Adrenal gland (tissue), 12 donors: ENCODE results near the gene SCARF1. TPM values are rescaled to one million over a fixed set of nuclear protein-coding genes. Genes with fewer than 3 reads are reported as not detected.
A peak's percentile ranks its signal among the peaks of the same experiment; 100 is the strongest.

ENCODE experiments used
- DNase-seq, 7 donors: peaks; one replicate each; pipeline ENCODE4 v3.0.0-alpha.2; 2019 to 2020
- H3K27ac ChIP-seq, 5 donors: fragments of 200-600 bp; sonication (generic) in 4 of 5; 1 replicate in 3 of 5; 2 replicates in 2 of 5; pipeline versions ENCODE4 v1.5.1 to v1.8.0; 2016 to 2020; ENCODE audit warnings: mild to moderate bottlenecking in 1 of 5
- H3K27me3 ChIP-seq: fragments of 200-600 bp; 2 replicates; pipeline ENCODE4 v1.8.0; 2021
- H3K36me3 ChIP-seq, 2 donors: fragments of 200-600 bp; replicated peaks in 1 of 2; 1 replicate in 1 of 2; 2 replicates in 1 of 2; pipeline versions ENCODE4 v1.5.1 to v1.8.0; 2018 to 2022
- H3K4me1 ChIP-seq, 2 donors: fragments of 200-600 bp; replicated peaks in 1 of 2; 1 replicate in 1 of 2; 2 replicates in 1 of 2; pipeline versions ENCODE4 v1.5.1 to v1.8.0; 2018 to 2021
- H3K4me3 ChIP-seq, 4 donors: fragments of 200-600 bp; sonication (generic) in 3 of 4; one replicate each; pipeline ENCODE4 v1.5.1; 2016 to 2018
- H3K9me3 ChIP-seq, 3 donors: fragments of 200-600 bp; sonication (generic) in 1 of 3; replicated peaks in 1 of 3; 1 replicate in 2 of 3; 2 replicates in 1 of 3; pipeline versions ENCODE4 v1.5.1 to v1.8.0; 2016 to 2021
- POLR2A ChIP-seq, 2 donors: fragments of 450-650 bp; IDR thresholded peaks; one replicate each; pipeline ENCODE4 v1.6.1; 2017; ENCODE audit warnings: antibody characterized with exemption in 2 of 2, mild to moderate bottlenecking in 2 of 2, moderate library complexity in 1 of 2
- WGBS, 4 donors: extraction: QIAGEN DNeasy Blood & Tissue Kit in 2 of 4; methylation state at CpG; one replicate each; pipeline versions ENCODE4 v1.1.5 to v1.1.7; 2013 to 2017; 5-methylcytosine and 5-hydroxymethylcytosine counted together
- intact Hi-C, 2 donors: fragments of 100-400 bp; cut with DNase I; formaldehyde crosslinking; loops; one replicate each; pipeline versions ENCODE4 v1.14.1 to v1.15.0; 2022 to 2023
- polyA plus RNA-seq, 3 donors: library from polyadenylated mRNA; stranded (reverse); fragments of 200-250 nt in 2 of 3; fragments of 350-450 nt in 1 of 3; fragmentation: Illumina TruSeq in 1 of 3; extraction: RNeasy Lipid Tissue Mini Kit (QIAGEN cat#74804) in 1 of 3; gene quantifications; one replicate each; pipeline ENCODE4 v1.2.3, GENCODE V29; 2013 to 2014
- total RNA-seq, 9 donors: library from RNA; depleted of rRNA in 4 of 9; stranded (reverse); fragments of >200 nt in 4 of 9; fragments of 120-200 nt in 1 of 9; fragmentation: NEBNext Ultra II Directional in 1 of 9; extraction: Animal tissue kit (Norgen Biotek cat#: 25700) in 1 of 9; gene quantifications; one replicate each; pipeline versions ENCODE4 v1.1.0 to v1.2.4, GENCODE V29; 2013 to 2023
- TF ChIP-seq, protein P1 (sequence below), 6 experiments: fragments of 450-650 bp in 4 of 6; fragments of 200-600 bp in 2 of 6; sonication (generic) in 1 of 6; IDR thresholded peaks; 1 replicate in 5 of 6; 2 replicates in 1 of 6; pipeline versions ENCODE4 v1.5.1 to v1.8.0; 2016 to 2021; ENCODE audit warnings: antibody characterized with exemption in 6 of 6, mild to moderate bottlenecking in 2 of 6, moderate library complexity in 1 of 6
- donor health status: healthy with polysubstance abuse.
- donor health status: Bipolar disorder and iron deficiency.
- donor health status: DM: yes; HTN: yes; CAD: no.
- donor health status: DM: no; HTN: no; CAD: no.
- donor health status: DM: no; HTN: no; CAD: no.
- donor health status: DM: yes; HTN: yes; CAD: no.

SCARF1 gene
- total and polyA plus RNA-seq, 12 donors = 0.81 to 24.8 (median 16.0) TPM

DNA sequence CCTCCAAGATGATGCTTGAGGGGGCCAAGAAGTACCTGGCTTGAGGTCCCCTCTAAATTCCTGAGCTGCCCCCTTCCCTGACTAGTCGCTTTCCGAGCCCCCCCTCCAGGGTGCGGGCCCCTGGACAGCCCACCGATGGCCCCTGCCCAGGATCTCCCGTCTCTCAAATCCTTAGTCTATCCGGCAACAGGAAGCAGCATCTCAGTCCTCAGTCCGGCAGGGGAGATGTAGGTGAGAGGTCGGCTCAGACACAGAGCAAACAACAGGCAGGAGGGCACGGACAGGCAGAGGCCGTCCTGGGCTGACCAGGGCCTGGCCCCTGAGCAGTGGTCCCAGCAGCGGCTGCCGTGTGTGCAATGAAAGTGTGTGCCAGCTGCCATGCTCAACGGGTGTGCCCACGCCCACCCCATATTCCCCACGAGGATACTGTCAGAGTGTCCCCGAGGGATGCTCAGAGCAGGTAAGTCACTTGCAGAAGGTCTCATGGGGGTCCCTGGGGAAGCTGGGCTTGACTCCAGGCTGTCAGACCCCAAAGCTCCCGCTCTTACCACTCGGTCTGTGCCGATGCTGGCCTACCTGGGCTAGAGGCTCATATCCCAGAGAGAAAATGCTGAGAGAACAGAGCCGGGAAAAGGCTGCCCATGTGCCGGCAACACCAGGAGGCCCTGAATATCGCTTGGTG, 24.1 kb downstream of the SCARF1 start:
- DNase-seq = no peak
- Histone ChIP-seq H3K27ac (peak overlapping the region in 1 of 5 donors; percentile 57), H3K4me1 (peaks cover 0 to 25% of the 10 kb centered on the region in 2 donors), H3K36me3 (no peaks in the 10 kb centered on the region), H3K27me3 (no peaks in the 10 kb centered on the region), H3K9me3 (no peaks in the 10 kb centered on the region), H3K4me3 (no peak overlapping the region)
- WGBS, 4 donors = 78 to 89% (median 79%) methylated on average over 10 to 22 of the region's 22 CpGs
- TF ChIP-seq, protein P1, sequence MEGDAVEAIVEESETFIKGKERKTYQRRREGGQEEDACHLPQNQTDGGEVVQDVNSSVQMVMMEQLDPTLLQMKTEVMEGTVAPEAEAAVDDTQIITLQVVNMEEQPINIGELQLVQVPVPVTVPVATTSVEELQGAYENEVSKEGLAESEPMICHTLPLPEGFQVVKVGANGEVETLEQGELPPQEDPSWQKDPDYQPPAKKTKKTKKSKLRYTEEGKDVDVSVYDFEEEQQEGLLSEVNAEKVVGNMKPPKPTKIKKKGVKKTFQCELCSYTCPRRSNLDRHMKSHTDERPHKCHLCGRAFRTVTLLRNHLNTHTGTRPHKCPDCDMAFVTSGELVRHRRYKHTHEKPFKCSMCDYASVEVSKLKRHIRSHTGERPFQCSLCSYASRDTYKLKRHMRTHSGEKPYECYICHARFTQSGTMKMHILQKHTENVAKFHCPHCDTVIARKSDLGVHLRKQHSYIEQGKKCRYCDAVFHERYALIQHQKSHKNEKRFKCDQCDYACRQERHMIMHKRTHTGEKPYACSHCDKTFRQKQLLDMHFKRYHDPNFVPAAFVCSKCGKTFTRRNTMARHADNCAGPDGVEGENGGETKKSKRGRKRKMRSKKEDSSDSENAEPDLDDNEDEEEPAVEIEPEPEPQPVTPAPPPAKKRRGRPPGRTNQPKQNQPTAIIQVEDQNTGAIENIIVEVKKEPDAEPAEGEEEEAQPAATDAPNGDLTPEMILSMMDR (IDR thresholded peaks at IDR 0.05) = no peak
- no peak for TF ChIP-seq POLR2A (IDR thresholded peaks at IDR 0.05)
- intact Hi-C loops = no loop called here

- H3K36me3 ChIP-seq = no peaks in the 10 kb centered on the region
- no peaks in the 10 kb centered on the region for H3K9me3 ChIP-seq
- H3K27ac ChIP-seq = no peak overlapping the region
- TF ChIP-seq, protein P1 (IDR thresholded peaks at IDR 0.05) = no peak
- TF ChIP-seq POLR2A (IDR thresholded peaks at IDR 0.05) = no peak
- no peak overlapping the region for H3K4me3 ChIP-seq
- WGBS, 4 donors = 85 to 91% (median 90%) methylated on average over 4 to 13 of the region's 13 CpGs
- H3K4me1 ChIP-seq = peaks cover 0 to 16% of the 10 kb centered on the region in 2 donors
- intact Hi-C loops = no loop called here
- H3K27me3 ChIP-seq = no peaks in the 10 kb centered on the region
- no peak for DNase-seq
Observed at GRCh38 chr17:1620486-1620885, 25.0 kb downstream of the SCARF1 start.

DNA sequence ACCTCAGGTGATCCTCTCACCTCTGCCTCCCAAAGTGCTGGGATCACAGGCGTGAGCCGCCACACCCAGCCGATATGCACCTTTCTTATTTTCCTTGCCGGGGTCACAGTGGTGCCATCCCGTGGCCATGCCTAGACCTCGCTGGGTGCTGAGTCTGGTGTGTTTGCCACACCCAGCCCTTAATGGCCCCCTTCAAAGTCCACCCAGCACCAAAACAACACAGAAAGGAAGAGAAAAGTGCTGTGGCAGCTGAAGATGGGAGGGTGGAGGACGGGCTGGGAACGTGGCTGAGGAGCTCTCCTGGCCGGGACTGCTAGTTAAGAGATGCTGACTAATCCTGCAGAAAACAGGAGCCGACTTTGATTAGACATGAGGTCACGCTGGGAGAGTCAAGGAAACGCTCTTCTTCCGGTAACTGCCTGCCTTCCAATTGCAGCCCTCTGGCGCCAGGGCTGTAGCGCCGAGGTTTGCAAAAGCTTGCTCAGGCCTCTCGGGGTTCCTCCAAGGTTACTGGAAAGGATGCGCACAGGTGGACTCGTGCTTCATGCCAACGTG, 27.8 kb downstream of the SCARF1 start:
- Histone ChIP-seq H3K27ac (peak overlapping the region; percentile 23 to 83 (median 54)), H3K27me3 (no peaks in the 10 kb centered on the region), H3K36me3 (peaks cover 0 to under 1% of the 10 kb centered on the region in 2 donors), H3K9me3 (no peaks in the 10 kb centered on the region), H3K4me3 (peak overlapping the region in 1 of 4 donors; percentile 5), H3K4me1 (peaks cover 0 to 11% of the 10 kb centered on the region in 2 donors)
- intact Hi-C loops = no loop called here
- TF ChIP-seq, protein P1 (IDR thresholded peaks at IDR 0.05) = peak in 4 of 6 experiments; percentile 5 to 19 (median 14)
- peak in 1 of 2 donors; percentile 36 for TF ChIP-seq POLR2A (IDR thresholded peaks at IDR 0.05)
- peak; percentile 56 to 82 (median 79) for DNase-seq
- 20 to 52% (median 30%) methylated on average over 14 to 20 of the region's 20 CpGs for WGBS, 4 donors

DNA sequence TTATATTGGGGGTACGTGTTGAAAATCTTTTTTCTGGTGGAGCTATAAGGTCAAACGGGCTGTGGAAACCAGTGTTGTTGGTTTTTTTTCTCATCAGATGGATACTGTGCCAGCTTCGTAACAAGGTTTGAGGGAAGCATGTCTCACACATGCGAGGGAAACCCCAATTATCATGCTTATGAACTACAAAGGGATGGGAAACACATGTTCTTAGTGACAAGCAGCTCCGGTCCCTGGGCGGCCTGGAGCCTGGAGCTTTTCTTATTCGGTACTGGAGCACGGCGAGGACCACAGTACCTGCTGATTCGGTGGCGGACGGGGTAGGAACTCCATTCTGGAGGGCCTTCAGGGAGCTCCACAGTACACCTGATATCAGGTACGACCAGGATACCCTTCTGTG, 29.4 kb downstream of the SCARF1 start:
- Histone ChIP-seq H3K27ac (no peak overlapping the region), H3K27me3 (no peaks in the 10 kb centered on the region), H3K4me3 (no peak overlapping the region), H3K9me3 (no peaks in the 10 kb centered on the region), H3K36me3 (peaks cover 0 to 6% of the 10 kb centered on the region in 2 donors), H3K4me1 (peaks cover 0 to 16% of the 10 kb centered on the region in 2 donors)
- TF ChIP-seq, protein P1 (IDR thresholded peaks at IDR 0.05) = no peak
- no peak for TF ChIP-seq POLR2A (IDR thresholded peaks at IDR 0.05)
- 86 to 95% (median 88%) methylated on average over 12 to 13 of the region's 13 CpGs for WGBS, 4 donors
- intact Hi-C loops = no loop called here
- DNase-seq = no peak
